Neural crest cell (in vitro differentiated cells): ENCODE data around the gene SIRPB2. TPM values are rescaled to one million over a fixed set of nuclear protein-coding genes. Genes with fewer than 3 reads are reported as not detected.
"Not testable (repeated sequence)": the region's sequence is repeated elsewhere in the genome, so short reads cannot be mapped to it uniquely, and the experiment has no call there.

ENCODE experiments used
- DNase-seq: peaks from one replicate; pipeline ENCODE4 v3.0.0; 2021; ENCODE audit warnings: low read depth, mixed read lengths, low spot score
- H3K27ac Mint-ChIP-seq: one replicate; pipeline ENCODE4 v1.8.0; 2021; ENCODE audit warnings: mild to moderate bottlenecking, mixed read lengths; ENCODE audit not compliant: unreplicated experiment
- H3K27me3 Mint-ChIP-seq: 2 replicates; pipeline ENCODE4 v1.8.0; 2021; ENCODE audit warnings: low read depth, mild to moderate bottlenecking, mixed read lengths
- H3K36me3 Mint-ChIP-seq: 2 replicates; pipeline ENCODE4 v1.8.0; 2021; ENCODE audit warnings: low read depth, mild to moderate bottlenecking, mixed read lengths
- H3K4me1 Mint-ChIP-seq: 2 replicates; pipeline ENCODE4 v1.8.0; 2021; ENCODE audit warnings: mixed read lengths
- H3K4me3 Mint-ChIP-seq: one replicate; pipeline ENCODE4 v1.8.0; 2021; ENCODE audit warnings: mild to moderate bottlenecking, mixed read lengths
- H3K9me3 Mint-ChIP-seq: 2 replicates; pipeline ENCODE4 v1.8.0; 2021; ENCODE audit warnings: mixed read lengths
- total RNA-seq: library from RNA; stranded (reverse); gene quantifications from 2 replicates; pipeline ENCODE4 v1.2.1, GENCODE V29; 2021
- TF ChIP-seq, protein P1 (sequence below): fragments of 200-600 bp; sonication (generic); conservative IDR thresholded peaks from 2 replicates; pipeline ENCODE4 v1.5.0; 2021; ENCODE audit warnings: antibody characterized with exemption, mild to moderate bottlenecking

Gene SIRPB2
- total RNA-seq, 1 donor from 2014 or later = not detected

DNA sequence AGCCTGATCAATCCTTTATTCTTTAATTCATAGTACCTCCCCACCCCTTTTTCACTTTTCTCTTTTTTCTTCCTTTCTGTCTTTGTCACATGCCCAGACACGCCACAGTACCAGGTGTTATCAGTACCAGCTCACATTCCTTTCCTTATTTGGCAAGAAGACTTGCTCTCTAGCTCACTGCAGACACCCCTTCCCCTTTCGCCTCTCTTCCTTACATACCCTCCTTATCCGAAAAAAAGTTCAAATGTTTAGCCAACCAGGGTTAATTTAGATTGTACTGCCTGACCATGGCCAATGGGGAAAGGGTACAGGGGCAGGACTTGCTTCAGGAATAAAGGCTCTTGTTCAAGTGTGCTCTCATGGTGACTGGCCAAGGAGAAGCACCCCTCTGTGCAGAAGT is 9.3 kb upstream of the SIRPB2 start:
- peaks cover 63% of the 10 kb centered on the region for H3K27me3 Mint-ChIP-seq
- peaks cover 3% of the 10 kb centered on the region for H3K9me3 Mint-ChIP-seq
- H3K4me3 Mint-ChIP-seq = no peak overlapping the region
- TF ChIP-seq, protein P1, sequence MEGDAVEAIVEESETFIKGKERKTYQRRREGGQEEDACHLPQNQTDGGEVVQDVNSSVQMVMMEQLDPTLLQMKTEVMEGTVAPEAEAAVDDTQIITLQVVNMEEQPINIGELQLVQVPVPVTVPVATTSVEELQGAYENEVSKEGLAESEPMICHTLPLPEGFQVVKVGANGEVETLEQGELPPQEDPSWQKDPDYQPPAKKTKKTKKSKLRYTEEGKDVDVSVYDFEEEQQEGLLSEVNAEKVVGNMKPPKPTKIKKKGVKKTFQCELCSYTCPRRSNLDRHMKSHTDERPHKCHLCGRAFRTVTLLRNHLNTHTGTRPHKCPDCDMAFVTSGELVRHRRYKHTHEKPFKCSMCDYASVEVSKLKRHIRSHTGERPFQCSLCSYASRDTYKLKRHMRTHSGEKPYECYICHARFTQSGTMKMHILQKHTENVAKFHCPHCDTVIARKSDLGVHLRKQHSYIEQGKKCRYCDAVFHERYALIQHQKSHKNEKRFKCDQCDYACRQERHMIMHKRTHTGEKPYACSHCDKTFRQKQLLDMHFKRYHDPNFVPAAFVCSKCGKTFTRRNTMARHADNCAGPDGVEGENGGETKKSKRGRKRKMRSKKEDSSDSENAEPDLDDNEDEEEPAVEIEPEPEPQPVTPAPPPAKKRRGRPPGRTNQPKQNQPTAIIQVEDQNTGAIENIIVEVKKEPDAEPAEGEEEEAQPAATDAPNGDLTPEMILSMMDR = no peak
- H3K36me3 Mint-ChIP-seq = no peaks in the 10 kb centered on the region
- DNase-seq = no peak
- peaks cover 3% of the 10 kb centered on the region for H3K4me1 Mint-ChIP-seq
- no peak overlapping the region for H3K27ac Mint-ChIP-seq

DNA sequence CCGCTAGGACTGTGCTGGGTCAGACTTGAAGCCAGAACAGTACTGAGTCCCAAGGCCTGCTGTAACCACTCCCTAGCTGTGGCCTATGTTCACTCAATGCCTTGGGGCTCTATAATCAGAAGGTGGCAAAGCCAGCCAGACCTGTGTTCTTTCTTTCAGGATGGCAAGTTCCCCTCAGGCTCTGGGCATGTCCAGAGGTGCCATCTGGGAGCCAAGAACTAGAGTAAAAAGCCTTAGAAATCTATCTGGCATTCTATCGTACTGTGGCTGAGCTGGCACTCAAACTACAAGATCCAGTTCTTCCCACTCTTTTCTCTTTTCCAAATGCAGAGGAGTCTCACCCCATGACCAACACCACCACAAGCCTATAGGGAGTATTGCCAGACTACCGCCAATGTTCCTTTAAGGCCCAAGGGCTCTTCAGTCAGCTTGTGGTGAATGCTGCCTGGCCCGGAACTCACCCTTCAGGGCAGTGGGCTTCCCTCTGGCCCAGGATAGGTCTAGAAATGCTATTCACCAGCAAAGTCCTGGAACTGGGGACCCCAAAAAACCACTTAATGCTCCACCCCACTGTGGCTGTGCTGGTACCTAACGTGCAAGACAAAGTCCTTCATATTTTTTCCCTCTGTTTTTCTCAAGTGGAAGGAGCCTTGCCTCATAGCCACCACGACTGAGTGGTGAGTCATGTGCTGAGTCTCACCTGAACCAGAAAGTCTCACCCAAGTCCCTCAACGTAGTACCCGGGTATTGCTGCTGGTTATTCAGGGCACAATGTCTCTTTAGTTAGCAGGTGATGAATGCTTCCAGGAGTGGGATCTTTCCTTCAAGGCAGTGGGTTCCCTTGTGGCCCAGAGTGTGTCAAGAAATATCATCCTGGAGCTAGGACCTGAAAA is 8.6 kb upstream of the SIRPB2 start:
- Mint-ChIP-seq H3K9me3 (peaks cover 3% of the 10 kb centered on the region), H3K27ac (no peak overlapping the region), H3K4me1 (peaks cover 3% of the 10 kb centered on the region), H3K36me3 (no peaks in the 10 kb centered on the region), H3K4me3 (no peak overlapping the region), H3K27me3 (peaks cover 63% of the 10 kb centered on the region)
- TF ChIP-seq, protein P1 = no peak
- no peak for DNase-seq

- H3K4me1 Mint-ChIP-seq, H3K36me3 Mint-ChIP-seq, H3K4me3 Mint-ChIP-seq, H3K9me3 Mint-ChIP-seq, DNase-seq, H3K27ac Mint-ChIP-seq: not testable (repeated sequence)
- peaks cover 74% of the 10 kb centered on the region for H3K27me3 Mint-ChIP-seq
Observed at GRCh38 chr20:1497371-1497770, 6.2 kb upstream of the SIRPB2 start.

GRCh38 chr20:1496930-1497329 is 5.7 kb upstream of the SIRPB2 start:
- no peaks in the 10 kb centered on the region for H3K4me1 Mint-ChIP-seq
- no peak overlapping the region for H3K4me3 Mint-ChIP-seq
- TF ChIP-seq, protein P1 = no peak
- no peak for DNase-seq
- H3K36me3 Mint-ChIP-seq = no peaks in the 10 kb centered on the region
- H3K9me3 Mint-ChIP-seq = no peaks in the 10 kb centered on the region
- H3K27me3 Mint-ChIP-seq = peaks cover 73% of the 10 kb centered on the region
- H3K27ac Mint-ChIP-seq = no peak overlapping the region

DNA sequence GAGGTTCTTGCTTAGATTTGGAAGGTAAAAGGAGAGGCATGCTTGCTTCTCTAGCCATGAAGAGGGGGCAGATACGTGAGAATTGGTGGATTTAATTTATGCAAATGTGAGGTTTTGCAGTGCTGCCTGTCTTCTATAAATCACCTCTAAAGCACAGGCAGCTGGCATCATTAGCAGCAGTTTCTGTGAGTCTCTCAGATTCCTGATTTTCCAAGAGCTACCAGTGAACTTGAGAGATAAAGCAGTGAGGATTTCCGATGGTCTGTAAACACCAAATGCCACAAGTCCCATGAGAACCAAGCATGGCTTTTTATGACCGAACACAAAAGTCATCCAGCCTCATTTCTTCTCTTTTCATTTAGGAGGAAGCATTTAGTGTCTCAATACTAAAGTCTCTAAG is 3.2 kb upstream of the SIRPB2 start:
- Mint-ChIP-seq H3K4me3 (no peak overlapping the region), H3K36me3 (no peaks in the 10 kb centered on the region), H3K9me3 (no peaks in the 10 kb centered on the region)

GRCh38 chr20:1493536-1493935 is 2.3 kb upstream of the SIRPB2 start:
- TF ChIP-seq, protein P1 = no peak
- Mint-ChIP-seq H3K27me3 (peaks cover 81% of the 10 kb centered on the region), H3K4me1 (no peaks in the 10 kb centered on the region), H3K27ac (no peak overlapping the region), H3K4me3 (no peak overlapping the region), H3K9me3 (no peaks in the 10 kb centered on the region), H3K36me3 (no peaks in the 10 kb centered on the region)
- DNase-seq = no peak

More for the DNA sequence above, 3.2 kb upstream of the SIRPB2 start:
- no peak for DNase-seq
- TF ChIP-seq, protein P1 = no peak
- no peak overlapping the region for H3K27ac Mint-ChIP-seq
- no peaks in the 10 kb centered on the region for H3K4me1 Mint-ChIP-seq
- peaks cover 78% of the 10 kb centered on the region for H3K27me3 Mint-ChIP-seq
